SK-N-MC (cell line): ENCODE results near the gene BCL3.

ENCODE experiments used
- DNase-seq: peaks from one replicate; pipeline ENCODE4 v3.0.0-alpha.2; 2011; ENCODE audit warnings: low read depth, low spot score
- H3K27ac ChIP-seq: fragments of 200-600 bp; sonication (generic); 2 replicates; pipeline ENCODE4 v1.5.1; 2016; ENCODE audit warnings: mixed run types
- H3K36me3 ChIP-seq: fragments of 200-600 bp; sonication (generic); 2 replicates; pipeline ENCODE4 v1.6.1; 2017; ENCODE audit warnings: antibody characterized with exemption, low read length, mixed read lengths; ENCODE audit not compliant: insufficient read depth
- H3K4me3 ChIP-seq: fragments of 200-600 bp; sonication (generic); 2 replicates; pipeline ENCODE4 v1.5.1; 2016
- H3K9ac ChIP-seq: fragments of 200-600 bp; sonication (generic); 2 replicates; pipeline ENCODE4 v1.8.0; 2017; ENCODE audit warnings: mixed run types, mixed read lengths; ENCODE audit not compliant: insufficient read length
- H3K9me3 ChIP-seq: fragments of 200-600 bp; sonication (generic); 2 replicates; pipeline ENCODE4 v1.6.1; 2017; ENCODE audit warnings: low read depth, mild to moderate bottlenecking, antibody characterized with exemption, low read length, moderate library complexity, mixed read lengths
- EZH2 ChIP-seq: fragments of 200-600 bp; sonication (generic); IDR thresholded peaks from one replicate; pipeline ENCODE4 v1.6.1; 2017; ENCODE audit warnings: antibody characterized with exemption
- FOXP2 ChIP-seq: optimal IDR thresholded peaks from 2 replicates; pipeline ENCODE3; 2011; ENCODE audit warnings: mild to moderate bottlenecking, moderate library complexity; ENCODE audit not compliant: insufficient read depth; ENCODE audit errors: extremely low read length, control extremely low read depth
- POLR2AphosphoS5 ChIP-seq: IDR thresholded peaks from 2 replicates; pipeline ENCODE4 v1.6.1; 2012; ENCODE audit warnings: mild to moderate bottlenecking, low read depth, low read length, borderline replicate concordance

BCL3 gene

GRCh38 chr19:44756089-44756562 lies 7.6 kb downstream of the BCL3 start:
- Histone ChIP-seq H3K9ac (no peak overlapping the region), H3K9me3 (no peaks in the 10 kb centered on the region), H3K4me3 (no peak overlapping the region), H3K27ac (no peak overlapping the region), H3K36me3 (peaks cover 3% of the 10 kb centered on the region)
- TF ChIP-seq FOXP2 = no peak
- TF ChIP-seq POLR2AphosphoS5 = no peak
- TF ChIP-seq EZH2 = no peak
- no peak for DNase-seq

- Histone ChIP-seq H3K27ac (no peak overlapping the region), H3K4me3 (no peak overlapping the region), H3K9ac (no peak overlapping the region), H3K9me3 (no peaks in the 10 kb centered on the region), H3K36me3 (peaks cover 3% of the 10 kb centered on the region)
- TF ChIP-seq FOXP2 = no peak
- no peak for TF ChIP-seq POLR2AphosphoS5
- TF ChIP-seq EZH2 = no peak
- DNase-seq = no peak
Observed at GRCh38 chr19:44757057-44757734, 8.7 kb downstream of the BCL3 start.

- H3K27ac ChIP-seq = no peak overlapping the region
- H3K4me3 ChIP-seq = no peak overlapping the region
- DNase-seq = no peak
- H3K9ac ChIP-seq = no peak overlapping the region
- TF ChIP-seq FOXP2 = no peak
- TF ChIP-seq EZH2 = no peak
- TF ChIP-seq POLR2AphosphoS5 = no peak
- H3K9me3 ChIP-seq = no peaks in the 10 kb centered on the region
- peaks cover 3% of the 10 kb centered on the region for H3K36me3 ChIP-seq
Observed at GRCh38 chr19:44757735-44758505, 9.4 kb downstream of the BCL3 start.

DNA sequence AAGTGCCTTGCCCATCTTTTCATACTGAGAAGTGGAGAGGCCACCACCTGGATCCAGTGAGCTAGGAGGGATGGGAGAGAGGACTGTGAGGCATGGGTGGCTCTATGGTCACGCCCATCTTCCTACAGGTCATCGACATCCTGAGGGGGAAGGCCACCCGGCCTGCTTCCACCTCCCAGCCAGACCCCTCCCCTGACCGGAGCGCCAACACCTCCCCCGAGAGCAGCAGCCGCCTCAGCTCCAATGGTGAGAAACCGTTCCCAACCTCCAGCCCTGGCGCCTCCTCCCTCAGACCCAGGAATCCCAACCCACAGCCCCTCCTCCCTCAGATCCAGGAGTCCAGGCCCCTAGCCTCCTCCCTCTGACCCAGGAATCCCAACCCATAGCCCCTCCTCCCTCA lies 10.1 kb downstream of the BCL3 start:
- Histone ChIP-seq H3K9me3 (no peaks in the 10 kb centered on the region), H3K4me3 (no peak overlapping the region), H3K27ac (no peak overlapping the region), H3K9ac (no peak overlapping the region), H3K36me3 (peaks cover 3% of the 10 kb centered on the region; the same call in 1 of the 2 replicates)
- no peak for DNase-seq
- no peak for TF ChIP-seq FOXP2
- TF ChIP-seq POLR2AphosphoS5 = no peak
- TF ChIP-seq EZH2 = no peak

DNA sequence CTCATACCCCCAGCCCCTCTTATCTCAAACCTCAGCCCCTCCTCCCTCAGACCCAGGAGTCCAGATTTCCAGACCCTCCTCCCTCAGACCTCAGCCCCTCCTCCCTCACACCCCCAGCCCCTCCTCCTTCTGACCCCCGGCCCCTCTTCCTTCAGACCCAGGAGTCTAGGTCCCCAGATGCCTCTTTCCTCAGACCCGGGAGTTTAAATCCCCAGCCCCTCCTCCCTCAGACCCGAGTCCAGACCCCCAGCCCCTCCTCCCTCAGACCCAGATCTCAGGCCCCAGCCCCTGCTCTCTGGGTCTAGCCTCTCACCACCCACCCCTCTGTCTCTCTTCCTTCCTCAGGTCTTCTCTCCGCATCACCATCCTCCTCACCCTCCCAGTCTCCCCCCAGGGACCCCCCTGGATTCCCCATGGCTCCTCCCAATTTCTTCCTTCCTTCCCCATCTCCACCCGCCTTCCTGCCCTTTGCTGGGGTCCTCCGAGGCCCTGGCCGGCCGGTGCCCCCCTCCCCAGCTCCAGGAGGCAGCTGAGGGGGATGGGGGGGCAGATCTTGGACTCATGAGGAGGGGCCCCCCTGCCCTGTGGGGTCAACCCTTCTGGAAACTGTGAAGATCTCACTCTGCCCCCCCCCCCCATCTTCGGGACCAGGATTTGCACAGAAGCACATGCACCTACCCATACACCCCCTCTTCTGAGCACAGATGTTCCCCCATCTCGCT lies 10.7 kb downstream of the BCL3 start:
- H3K9me3 ChIP-seq = no peaks in the 10 kb centered on the region
- no peak overlapping the region for H3K27ac ChIP-seq
- H3K9ac ChIP-seq = no peak overlapping the region
- no peak overlapping the region for H3K4me3 ChIP-seq
- TF ChIP-seq POLR2AphosphoS5 (no peak), EZH2 (no peak), FOXP2 (no peak)
- DNase-seq = no peak
- H3K36me3 ChIP-seq = peaks cover 3% of the 10 kb centered on the region; the same call in 1 of the 2 replicates

- no peak for DNase-seq
- Histone ChIP-seq H3K9ac (no peak overlapping the region), H3K9me3 (no peaks in the 10 kb centered on the region), H3K36me3 (peaks cover 3% of the 10 kb centered on the region; the same call in 1 of the 2 replicates), H3K27ac (no peak overlapping the region), H3K4me3 (no peak overlapping the region)
- TF ChIP-seq EZH2 = no peak
Observed at GRCh38 chr19:44762038-44762437, 13.5 kb downstream of the BCL3 start.

- no peak for TF ChIP-seq FOXP2
- no peaks in the 10 kb centered on the region for H3K36me3 ChIP-seq
- H3K9me3 ChIP-seq = no peaks in the 10 kb centered on the region
- H3K4me3 ChIP-seq = no peak overlapping the region
- H3K27ac ChIP-seq = peak overlapping the region; percentile 50; the same call in 1 of the 2 replicates
- no peak overlapping the region for H3K9ac ChIP-seq
- no peak for DNase-seq
Observed at GRCh38 chr19:44765033-44765948, 16.8 kb downstream of the BCL3 start.

DNA sequence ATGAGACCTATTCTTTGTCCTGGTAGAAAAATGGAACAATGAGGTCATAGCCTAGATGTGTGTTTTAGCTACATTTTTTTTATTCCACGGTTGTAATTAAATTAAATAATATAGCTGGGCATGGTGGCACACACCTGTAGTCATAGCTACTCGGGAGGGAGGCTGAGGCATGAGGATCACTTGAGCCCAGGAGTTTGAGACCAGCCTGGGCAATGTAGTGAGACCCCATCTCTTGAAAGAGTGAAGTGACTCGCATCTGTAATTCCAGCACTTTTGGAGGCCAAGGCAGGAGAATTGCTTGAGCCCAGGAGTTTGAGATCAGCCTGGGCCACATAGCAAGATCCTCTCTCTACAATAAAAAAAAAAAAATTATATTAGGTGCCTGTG lies 17.4 kb downstream of the BCL3 start:
- TF ChIP-seq EZH2 (no peak), FOXP2 (no peak), POLR2AphosphoS5 (no peak)
- no peak overlapping the region for H3K9ac ChIP-seq

More for the DNA sequence above, 17.4 kb downstream of the BCL3 start:
- no peak for DNase-seq
- no peaks in the 10 kb centered on the region for H3K9me3 ChIP-seq
- no peak overlapping the region for H3K4me3 ChIP-seq
- H3K36me3 ChIP-seq = no peaks in the 10 kb centered on the region
- no peak overlapping the region for H3K27ac ChIP-seq
